ENCODE measurements around the gene EMILIN2. TPM values are rescaled to one million over a fixed set of nuclear protein-coding genes. Genes with fewer than 3 reads are reported as not detected.

Gene EMILIN2
- polyA plus RNA-seq, 1 donor (not counting 4 experiments of a cell fraction or from before 2014, with no cell fraction given), result 0.07 TPM

- DNase-seq (ENCODE audit: low read depth, low spot score) (no peak), FAIRE-seq (no peak)
- dilution Hi-C loops (cut with MboI; ENCODE audit: extremely low pct_ligation_motif_present, low sequenced_read_pairs), result no loop called here
- no peaks in the 10 kb centered on the region for H3K9me1 ChIP-seq (ENCODE audit: control insufficient read depth, extremely low read depth, insufficient read depth, low read length)
- H3K9ac ChIP-seq (ENCODE audit: control insufficient read depth, extremely low read depth, insufficient read depth, low read length), result no peak overlapping the region
- no peaks in the 10 kb centered on the region for H3K79me2 ChIP-seq (ENCODE audit: control insufficient read depth, insufficient read depth, low read length)
- H3K27me3 ChIP-seq (ENCODE audit: control insufficient read depth, extremely low read depth, insufficient read depth, low read length), result no peaks in the 10 kb centered on the region
- no peak overlapping the region for H2AFZ ChIP-seq (ENCODE audit: control insufficient read depth, low read length)
- H3K4me2 ChIP-seq (ENCODE audit: control insufficient read depth, extremely low read depth, insufficient read depth, low read depth, low read length), result no peak overlapping the region
- no peaks in the 10 kb centered on the region for H4K20me1 ChIP-seq (ENCODE audit: control insufficient read depth, extremely low read depth, insufficient read depth, low read length)
- no peaks in the 10 kb centered on the region for H3K36me3 ChIP-seq (ENCODE audit: control insufficient read depth in 2 of 2, extremely low read depth in 1 of 2, insufficient read depth in 2 of 2, low read length in 2 of 2)
- H3K4me3 ChIP-seq (ENCODE audit: control insufficient read depth in 2 of 3, extremely low read depth in 1 of 3, insufficient read depth in 2 of 3, low read depth in 1 of 3, low read length in 3 of 3), result no peak overlapping the region
- H3K27ac ChIP-seq (ENCODE audit: control insufficient read depth, insufficient read depth, low read length), result no peak overlapping the region
- no peaks in the 10 kb centered on the region for H3K9me3 ChIP-seq (ENCODE audit: control insufficient read depth, low read depth, low read length)
- H3K4me1 ChIP-seq (ENCODE audit: control insufficient read depth, extremely low read depth, insufficient read depth, low read length), result no peaks in the 10 kb centered on the region
- TF ChIP-seq EZH2 (IDR thresholded peaks at IDR 0.05; ENCODE audit: low read length) (no peak), CTCF (optimal IDR thresholded peaks at IDR 0.05 in 1 of 3, IDR thresholded peaks at IDR 0.05 in 1 of 3, conservative IDR thresholded peaks at IDR 0.05 in 1 of 3; ENCODE audit: extremely low read depth in 1 of 3, insufficient read depth in 2 of 3, low read length in 3 of 3) (no peak)
Observed at GRCh38 chr18:2959341-2959740, 112.5 kb downstream of the EMILIN2 start.

- Histone ChIP-seq H4K20me1 (ENCODE audit: control insufficient read depth, extremely low read depth, insufficient read depth, low read length) (no peaks in the 10 kb centered on the region), H3K27me3 (ENCODE audit: control insufficient read depth, extremely low read depth, insufficient read depth, low read length) (no peaks in the 10 kb centered on the region), H3K4me2 (ENCODE audit: control insufficient read depth, extremely low read depth, insufficient read depth, low read depth, low read length) (no peak overlapping the region), H3K27ac (ENCODE audit: control insufficient read depth, insufficient read depth, low read length) (no peak overlapping the region), H3K79me2 (ENCODE audit: control insufficient read depth, insufficient read depth, low read length) (no peaks in the 10 kb centered on the region), H3K9me1 (ENCODE audit: control insufficient read depth, extremely low read depth, insufficient read depth, low read length) (no peaks in the 10 kb centered on the region), H3K4me3 (ENCODE audit: control insufficient read depth in 2 of 3, extremely low read depth in 1 of 3, insufficient read depth in 2 of 3, low read depth in 1 of 3, low read length in 3 of 3) (no peak overlapping the region), H3K9me3 (ENCODE audit: control insufficient read depth, low read depth, low read length) (no peaks in the 10 kb centered on the region), H2AFZ (ENCODE audit: control insufficient read depth, low read length) (no peak overlapping the region), H3K36me3 (ENCODE audit: control insufficient read depth in 2 of 2, extremely low read depth in 1 of 2, insufficient read depth in 2 of 2, low read length in 2 of 2) (no peaks in the 10 kb centered on the region), H3K4me1 (ENCODE audit: control insufficient read depth, extremely low read depth, insufficient read depth, low read length) (no peaks in the 10 kb centered on the region), H3K9ac (ENCODE audit: control insufficient read depth, extremely low read depth, insufficient read depth, low read length) (no peak overlapping the region)
- TF ChIP-seq EZH2 (IDR thresholded peaks at IDR 0.05; ENCODE audit: low read length), result no peak
- dilution Hi-C loops (cut with MboI; ENCODE audit: extremely low pct_ligation_motif_present, low sequenced_read_pairs), result no loop called here
- DNase-seq (ENCODE audit: low read depth, low spot score), result no peak
- FAIRE-seq, result no peak
Observed at GRCh38 chr18:2960983-2961696, 114.3 kb downstream of the EMILIN2 start.

- FAIRE-seq, result no peak
- H3K4me1 ChIP-seq (ENCODE audit: control insufficient read depth, extremely low read depth, insufficient read depth, low read length), result no peaks in the 10 kb centered on the region
- H3K27ac ChIP-seq (ENCODE audit: control insufficient read depth, insufficient read depth, low read length), result no peak overlapping the region
- no peak overlapping the region for H3K9ac ChIP-seq (ENCODE audit: control insufficient read depth, extremely low read depth, insufficient read depth, low read length)
- H3K4me3 ChIP-seq (ENCODE audit: control insufficient read depth in 2 of 3, extremely low read depth in 1 of 3, insufficient read depth in 2 of 3, low read depth in 1 of 3, low read length in 3 of 3), result no peak overlapping the region
- H3K4me2 ChIP-seq (ENCODE audit: control insufficient read depth, extremely low read depth, insufficient read depth, low read depth, low read length), result no peak overlapping the region
- H3K9me1 ChIP-seq (ENCODE audit: control insufficient read depth, extremely low read depth, insufficient read depth, low read length), result no peaks in the 10 kb centered on the region
- H3K36me3 ChIP-seq (ENCODE audit: control insufficient read depth in 2 of 2, extremely low read depth in 1 of 2, insufficient read depth in 2 of 2, low read length in 2 of 2), result no peaks in the 10 kb centered on the region
- H3K9me3 ChIP-seq (ENCODE audit: control insufficient read depth, low read depth, low read length), result no peaks in the 10 kb centered on the region
- no peak for DNase-seq (ENCODE audit: low read depth, low spot score)
- no peaks in the 10 kb centered on the region for H3K79me2 ChIP-seq (ENCODE audit: control insufficient read depth, insufficient read depth, low read length)
- no peak for TF ChIP-seq CTCF (optimal IDR thresholded peaks at IDR 0.05 in 1 of 3, IDR thresholded peaks at IDR 0.05 in 1 of 3, conservative IDR thresholded peaks at IDR 0.05 in 1 of 3; ENCODE audit: extremely low read depth in 1 of 3, insufficient read depth in 2 of 3, low read length in 3 of 3)
- dilution Hi-C loops (cut with MboI; ENCODE audit: extremely low pct_ligation_motif_present, low sequenced_read_pairs), result no loop called here
- H4K20me1 ChIP-seq (ENCODE audit: control insufficient read depth, extremely low read depth, insufficient read depth, low read length), result no peaks in the 10 kb centered on the region
- no peak overlapping the region for H2AFZ ChIP-seq (ENCODE audit: control insufficient read depth, low read length)
- H3K27me3 ChIP-seq (ENCODE audit: control insufficient read depth, extremely low read depth, insufficient read depth, low read length), result no peaks in the 10 kb centered on the region
Observed at GRCh38 chr18:2961821-2962220, 115.0 kb downstream of the EMILIN2 start.

All from keratinocyte (primary cell).